Panc1 (cell line): ENCODE results near the gene SELENOW. TPM values are rescaled to one million over a fixed set of nuclear protein-coding genes. Genes with fewer than 3 reads are reported as not detected.

Source experiments
- ATAC-seq: fragments of 200-7000 bp; cut with Tn5 transposase; 2 replicates; pipeline ENCODE4 v1.9.1; 2020; ENCODE audit warnings: mild to moderate bottlenecking, moderate library complexity
- BruUV-seq: library from RNA; stranded (reverse); fragments of 400-500 nt; replicated peaks from 2 replicates; lab custom pipeline; 2021; lab: Mats Ljungman, UMichigan
- CTCF ChIA-PET: fragments of 300-600 bp; sonication (Branson Sonifier 250); formaldehyde crosslinking; loops from one replicate; lab custom pipeline; 2022; ENCODE audit warnings: antibody characterized with exemption; lab: Charles Lee
- POLR2A ChIA-PET: fragments of 300-600 bp; sonication (Branson Sonifier 250); formaldehyde crosslinking; loops from one replicate; lab custom pipeline; 2022; ENCODE audit warnings: antibody characterized with exemption; lab: Charles Lee
- DNase-seq: peaks from one replicate; pipeline ENCODE4 v3.0.0-alpha.2; 2010; ENCODE audit warnings: low read depth, low spot score
- H3K27ac ChIP-seq: 2 replicates; pipeline ENCODE4 v1.5.1; 2011; ENCODE audit warnings: mild to moderate bottlenecking, low read length, inconsistent platforms
- H3K27me3 ChIP-seq: fragments of 200-500 bp; sonication (Bioruptor generic); 2 replicates; pipeline ENCODE4 v1.6.0; 2014; ENCODE audit warnings: low read length, inconsistent platforms; ENCODE audit not compliant: control insufficient read depth, insufficient read depth
- H3K36me3 ChIP-seq: fragments of 200-500 bp; sonication (Bioruptor generic); 2 replicates; pipeline ENCODE4 v1.5.1; 2014; ENCODE audit warnings: inconsistent platforms, mild to moderate bottlenecking, low read length, moderate library complexity; ENCODE audit not compliant: control insufficient read depth, insufficient read depth
- H3K4me1 ChIP-seq: 2 replicates; pipeline ENCODE4 v1.5.1; 2011; ENCODE audit warnings: inconsistent platforms, mild to moderate bottlenecking, low read length, moderate library complexity; ENCODE audit not compliant: control insufficient read depth, insufficient read depth
- H3K4me3 ChIP-seq, 2 experiments: 2 replicates each; pipeline ENCODE4 v1.5.1; 2011 to 2012; ENCODE audit warnings: low read depth in 2 of 2, low read length in 2 of 2, mild to moderate bottlenecking in 2 of 2, inconsistent platforms in 1 of 2, moderate library complexity in 1 of 2
- H3K9me3 ChIP-seq: fragments of 200-500 bp; sonication (Bioruptor generic); 2 replicates; pipeline ENCODE4 v1.5.1; 2014; ENCODE audit warnings: low read depth, mild to moderate bottlenecking, inconsistent platforms, low read length, moderate library complexity; ENCODE audit not compliant: control insufficient read depth, insufficient read depth
- CTCF ChIP-seq: fragments of 450-650 bp; IDR thresholded peaks from 2 replicates; pipeline ENCODE4 v1.5.1; 2017; ENCODE audit warnings: mild to moderate bottlenecking
- POLR2AphosphoS5 ChIP-seq: IDR thresholded peaks from 2 replicates; pipeline ENCODE4 v1.6.1; 2012; ENCODE audit warnings: mild to moderate bottlenecking, low read depth, low read length, moderate library complexity
- REST ChIP-seq, 2 experiments: IDR thresholded peaks; 2 replicates each; pipeline ENCODE4 v1.6.1; 2011 to 2012; ENCODE audit warnings: low read depth in 2 of 2, control low read depth in 1 of 2, low read length in 1 of 2, mild to moderate bottlenecking in 1 of 2, moderate library complexity in 1 of 2; ENCODE audit not compliant: insufficient read depth in 1 of 2
- SIN3A ChIP-seq: IDR thresholded peaks from 2 replicates; pipeline ENCODE4 v1.6.1; 2012; ENCODE audit warnings: low read depth, mild to moderate bottlenecking, low read length, moderate library complexity, borderline replicate concordance; ENCODE audit not compliant: insufficient read depth
- TCF7L2 ChIP-seq: IDR thresholded peaks from 2 replicates; pipeline ENCODE4 v1.6.1; 2011; ENCODE audit warnings: mild to moderate bottlenecking, low read depth, low read length, inconsistent platforms
- in situ Hi-C: cut with HindIII; loops from 2 replicates; pipeline ENCODE4 v1.10.0; 2016; ENCODE audit warnings: low sequenced_read_pairs, low pct_unique_long_range_greater_than_20kb
- intact Hi-C: fragments of 100-400 bp; cut with micrococcal nuclease; formaldehyde crosslinking; loops from one replicate; pipeline ENCODE4 v1.10.0; 2022; ENCODE audit not compliant: unreplicated experiment
- total RNA-seq: library from RNA; stranded (reverse); gene quantifications from one replicate; pipeline ENCODE4 v1.2.1, GENCODE V29; 2021; ENCODE audit not compliant: unreplicated experiment

The SELENOW gene
- total RNA-seq, 1 experiment from 2014 or later: 62.0 TPM

GRCh38 chr19:47790398-47790814 lies 11.9 kb downstream of the SELENOW start:
- DNase-seq: peak; percentile 32
- Histone ChIP-seq H3K36me3 (no peaks in the 10 kb centered on the region), H3K4me3 (no peak overlapping the region), H3K27me3 (no peaks in the 10 kb centered on the region), H3K9me3 (no peaks in the 10 kb centered on the region), H3K4me1 (no peaks in the 10 kb centered on the region), H3K27ac (no peak overlapping the region)
- ChIA-PET POLR2A (no interaction called here), CTCF (interaction anchor here (0.8 kb wide), 1 partner anchor 25 kb away, joined by 4 read pairs; no protein-coding TSS in a partner anchor)
- in situ Hi-C loops: no loop called here
- intact Hi-C loops: no loop called here
- TF ChIP-seq CTCF (peak; percentile 90), REST (IDR thresholded peaks at IDR 0.05; ENCODE audit: insufficient read depth in 1 of 2, low read depth in 2 of 2, low read length in 1 of 2) (no peak), TCF7L2 (no peak)
- ATAC-seq: peak; percentile 90
- BruUV-seq: no TSS peak

- H3K9me3 ChIP-seq: no peaks in the 10 kb centered on the region
- BruUV-seq: no TSS peak
- CTCF ChIA-PET: no interaction called here
- H3K4me3 ChIP-seq: no peak overlapping the region
- intact Hi-C loops: no loop called here
- POLR2A ChIA-PET: no interaction called here
- in situ Hi-C loops: no loop called here
- no peaks in the 10 kb centered on the region for H3K4me1 ChIP-seq
- no peak overlapping the region for H3K27ac ChIP-seq
- DNase-seq (no peak), ATAC-seq (no peak)
- H3K27me3 ChIP-seq: no peaks in the 10 kb centered on the region
- H3K36me3 ChIP-seq: no peaks in the 10 kb centered on the region
- TF ChIP-seq TCF7L2 (no peak), SIN3A (no peak), POLR2AphosphoS5 (no peak), REST (IDR thresholded peaks at IDR 0.05; ENCODE audit: insufficient read depth in 1 of 2, low read depth in 2 of 2, low read length in 1 of 2) (no peak), CTCF (no peak)
Measured at GRCh38 chr19:47792616-47793015, 14.1 kb downstream of the SELENOW start.
